ENCODE data around the gene TRIM66. TPM values are rescaled to one million over a fixed set of nuclear protein-coding genes. Genes with fewer than 3 reads are reported as not detected.

TRIM66 gene
- total RNA-seq, 1 donor from 2014 or later: 0.62 TPM

GRCh38 chr11:8654503-8654902 is 28.0 kb downstream of the TRIM66 start:
- no peak for DNase-seq

GRCh38 chr11:8652140-8652539 is 30.3 kb downstream of the TRIM66 start:
- DNase-seq: no peak

GRCh38 chr11:8650401-8650990 is 32.0 kb downstream of the TRIM66 start:
- no peak for DNase-seq

GRCh38 chr11:8649361-8649760 is 33.1 kb downstream of the TRIM66 start:
- no peak for DNase-seq

- DNase-seq: no peak
These were observed 35.6 kb downstream of the TRIM66 start for GRCh38 chr11:8646873-8647272.

GRCh38 chr11:8642196-8642841 is 40.1 kb downstream of the TRIM66 start:
- no peak for DNase-seq

GRCh38 chr11:8641332-8641731 is 41.1 kb downstream of the TRIM66 start:
- no peak for DNase-seq

- DNase-seq: no peak
These were observed 42.1 kb downstream of the TRIM66 start for GRCh38 chr11:8640267-8640906.

- no peak for DNase-seq
These were observed 42.8 kb downstream of the TRIM66 start for GRCh38 chr11:8639655-8640054.

- DNase-seq: no peak
These were observed 44.2 kb downstream of the TRIM66 start for GRCh38 chr11:8638300-8638699.

- DNase-seq: no peak
These were observed 46.3 kb downstream of the TRIM66 start for GRCh38 chr11:8636127-8636526.

- DNase-seq: no peak
These were observed 48.0 kb downstream of the TRIM66 start for GRCh38 chr11:8634498-8634897.

GRCh38 chr11:8631395-8632118 is 50.9 kb downstream of the TRIM66 start:
- no peak for DNase-seq

- DNase-seq: no peak
These were observed 57.8 kb downstream of the TRIM66 start for GRCh38 chr11:8624698-8625097.

- no peak for DNase-seq
These were observed 61.3 kb downstream of the TRIM66 start for GRCh38 chr11:8621147-8621546.

GRCh38 chr11:8617063-8617462 is 65.4 kb downstream of the TRIM66 start:
- DNase-seq: no peak

- no peak for DNase-seq
These were observed 67.0 kb downstream of the TRIM66 start for GRCh38 chr11:8615291-8616032.

- no peak for DNase-seq
These were observed 68.0 kb downstream of the TRIM66 start for GRCh38 chr11:8614497-8614896.

GRCh38 chr11:8613036-8613435 is 69.4 kb downstream of the TRIM66 start:
- no peak for DNase-seq

GRCh38 chr11:8612522-8612921 is 69.9 kb downstream of the TRIM66 start:
- DNase-seq: no peak

GRCh38 chr11:8610532-8611116 is 71.8 kb downstream of the TRIM66 start:
- DNase-seq: peak; percentile 4

- DNase-seq: no peak
These were observed 73.8 kb downstream of the TRIM66 start for GRCh38 chr11:8608652-8609051.

All from occipital lobe (tissue), 2 donors.